Measurements from ENCODE around the gene C17orf50.

DNA sequence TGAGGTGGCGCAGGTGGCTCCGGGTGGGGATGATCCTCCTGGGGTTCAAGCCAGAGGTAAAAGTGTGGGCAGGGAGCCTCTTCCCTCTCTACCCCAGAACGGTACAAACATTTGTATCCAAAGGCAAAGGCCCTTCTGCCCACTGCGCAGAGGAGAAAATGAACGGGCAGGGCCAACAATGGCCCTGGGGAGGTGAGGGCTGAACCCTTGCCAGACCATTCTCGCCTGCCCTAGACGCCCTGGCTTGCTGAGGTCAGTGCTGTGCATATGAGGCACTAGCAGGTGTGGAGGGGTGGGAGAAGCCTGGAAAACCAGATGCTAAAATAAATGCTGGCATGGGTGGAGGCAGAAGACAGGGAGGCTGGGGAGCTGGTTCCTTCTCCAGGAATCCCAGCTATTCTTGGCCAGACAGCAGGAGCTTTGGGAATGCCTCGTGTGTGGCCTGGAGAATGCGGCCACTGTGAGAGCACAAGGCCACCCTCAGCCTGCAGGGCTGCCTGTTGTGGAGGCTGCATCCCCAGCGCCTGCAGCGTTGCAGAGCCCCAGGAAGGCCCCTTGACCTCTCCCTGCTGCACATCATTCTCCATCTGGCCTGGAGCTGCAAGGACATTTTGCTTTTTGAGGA lies 4.5 kb downstream of the C17orf50 start:
- TF ChIP-seq NR2C2 (CRISPR knock-in tag; IDR thresholded peaks at IDR 0.05; ENCODE audit: borderline replicate concordance) (no peak), EZH2 (conservative IDR thresholded peaks at IDR 0.05; ENCODE audit: low read depth, low read length) (no peak), ATF1 (CRISPR knock-in tag; IDR thresholded peaks at IDR 0.05) (no peak)
- TF ChIP-seq, protein P1, sequence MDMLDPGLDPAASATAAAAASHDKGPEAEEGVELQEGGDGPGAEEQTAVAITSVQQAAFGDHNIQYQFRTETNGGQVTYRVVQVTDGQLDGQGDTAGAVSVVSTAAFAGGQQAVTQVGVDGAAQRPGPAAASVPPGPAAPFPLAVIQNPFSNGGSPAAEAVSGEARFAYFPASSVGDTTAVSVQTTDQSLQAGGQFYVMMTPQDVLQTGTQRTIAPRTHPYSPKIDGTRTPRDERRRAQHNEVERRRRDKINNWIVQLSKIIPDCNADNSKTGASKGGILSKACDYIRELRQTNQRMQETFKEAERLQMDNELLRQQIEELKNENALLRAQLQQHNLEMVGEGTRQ (IDR thresholded peaks at IDR 0.05; ENCODE audit: low read depth, low read length): no peak
- TF ChIP-seq, protein P1 (CRISPR knock-in tag; IDR thresholded peaks at IDR 0.05; ENCODE audit: borderline replicate concordance): no peak
- TF ChIP-seq, protein P2, sequence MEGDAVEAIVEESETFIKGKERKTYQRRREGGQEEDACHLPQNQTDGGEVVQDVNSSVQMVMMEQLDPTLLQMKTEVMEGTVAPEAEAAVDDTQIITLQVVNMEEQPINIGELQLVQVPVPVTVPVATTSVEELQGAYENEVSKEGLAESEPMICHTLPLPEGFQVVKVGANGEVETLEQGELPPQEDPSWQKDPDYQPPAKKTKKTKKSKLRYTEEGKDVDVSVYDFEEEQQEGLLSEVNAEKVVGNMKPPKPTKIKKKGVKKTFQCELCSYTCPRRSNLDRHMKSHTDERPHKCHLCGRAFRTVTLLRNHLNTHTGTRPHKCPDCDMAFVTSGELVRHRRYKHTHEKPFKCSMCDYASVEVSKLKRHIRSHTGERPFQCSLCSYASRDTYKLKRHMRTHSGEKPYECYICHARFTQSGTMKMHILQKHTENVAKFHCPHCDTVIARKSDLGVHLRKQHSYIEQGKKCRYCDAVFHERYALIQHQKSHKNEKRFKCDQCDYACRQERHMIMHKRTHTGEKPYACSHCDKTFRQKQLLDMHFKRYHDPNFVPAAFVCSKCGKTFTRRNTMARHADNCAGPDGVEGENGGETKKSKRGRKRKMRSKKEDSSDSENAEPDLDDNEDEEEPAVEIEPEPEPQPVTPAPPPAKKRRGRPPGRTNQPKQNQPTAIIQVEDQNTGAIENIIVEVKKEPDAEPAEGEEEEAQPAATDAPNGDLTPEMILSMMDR (CRISPR knock-in tag; IDR thresholded peaks at IDR 0.05): no peak
